Cardiac muscle cell (in vitro differentiated cells and primary cell): ENCODE data around the gene SMAD6. TPM values are rescaled to one million over a fixed set of nuclear protein-coding genes. Genes with fewer than 3 reads are reported as not detected.
A peak's percentile ranks its signal among the peaks of the same experiment; 100 is the strongest.
"Not testable (repeated sequence)": the region's sequence is repeated elsewhere in the genome, so short reads cannot be mapped to it uniquely, and the experiment has no call there.

Experiments
- DNase-seq, 2 donors: peaks; one replicate each; pipeline versions ENCODE4 v3.0.0 to v3.0.0-alpha.2; 2010 to 2017; ENCODE audit warnings: low read depth in 1 of 2, low spot score in 1 of 2
- H3K27ac ChIP-seq: fragments of 200-600 bp; sonication (generic); 2 replicates; pipeline ENCODE4 v1.5.1; 2016
- H3K27me3 ChIP-seq: fragments of 200-600 bp; sonication (generic); 2 replicates; pipeline ENCODE4 v1.6.0; 2016; ENCODE audit warnings: control low read depth
- H3K36me3 ChIP-seq: fragments of 200-600 bp; sonication (generic); 2 replicates; pipeline ENCODE4 v1.5.1; 2016; ENCODE audit warnings: control low read depth
- H3K4me1 ChIP-seq: fragments of 200-600 bp; sonication (generic); 2 replicates; pipeline ENCODE4 v1.8.1; 2017; ENCODE audit warnings: low read depth, mild to moderate bottlenecking, mixed run types
- H3K4me3 ChIP-seq: fragments of 200-600 bp; sonication (generic); 2 replicates; pipeline ENCODE4 v1.5.1; 2016; ENCODE audit warnings: mild to moderate bottlenecking
- H3K9me3 ChIP-seq: fragments of 200-600 bp; sonication (generic); 2 replicates; pipeline ENCODE4 v1.5.1; 2017; ENCODE audit warnings: low read depth, mild to moderate bottlenecking, control low read depth
- CTCF ChIP-seq: IDR thresholded peaks from 2 replicates; pipeline ENCODE4 v1.5.1; 2012; ENCODE audit warnings: low read depth, mild to moderate bottlenecking, low read length
- polyA plus RNA-seq: library from polyadenylated mRNA; unstranded; fragments of >200 nt; fragmentation: Nextera tagmentation; extraction: Ambion mirVana; gene quantifications from 2 replicates; pipeline ENCODE4 v1.2.1, GENCODE V29; 2016
- total RNA-seq: library from RNA; depleted of rRNA; stranded (reverse); fragments of >200 nt; gene quantifications from 2 replicates; pipeline ENCODE4 v1.2.3, GENCODE V29; 2016

Gene SMAD6
- total and polyA plus RNA-seq, 2 experiments from 2014 or later, result 106 to 274 TPM

- no peak for TF ChIP-seq CTCF
- no peaks in the 10 kb centered on the region for H3K9me3 ChIP-seq
- H3K4me3 ChIP-seq, result no peak overlapping the region
- no peaks in the 10 kb centered on the region for H3K27me3 ChIP-seq
- DNase-seq, result no peak
- peaks cover 68% of the 10 kb centered on the region for H3K4me1 ChIP-seq
- peaks cover 8% of the 10 kb centered on the region for H3K36me3 ChIP-seq
- peak overlapping the region; percentile 87 for H3K27ac ChIP-seq
Observed at GRCh38 chr15:66757030-66757429, 55.0 kb downstream of the SMAD6 start.

GRCh38 chr15:66757521-66757920 lies 55.5 kb downstream of the SMAD6 start:
- H3K27ac ChIP-seq, result peak overlapping the region; percentile 87
- no peaks in the 10 kb centered on the region for H3K27me3 ChIP-seq
- no peak overlapping the region for H3K4me3 ChIP-seq
- H3K36me3 ChIP-seq, result peaks cover 8% of the 10 kb centered on the region
- H3K4me1 ChIP-seq, result peaks cover 73% of the 10 kb centered on the region
- no peak for TF ChIP-seq CTCF
- H3K9me3 ChIP-seq, result no peaks in the 10 kb centered on the region
- DNase-seq, result no peak

- not testable (repeated sequence) for DNase-seq, H3K36me3 ChIP-seq
- peaks cover 80% of the 10 kb centered on the region for H3K4me1 ChIP-seq
Observed at GRCh38 chr15:66758217-66758616, 56.2 kb downstream of the SMAD6 start.

GRCh38 chr15:66758844-66759243 lies 56.8 kb downstream of the SMAD6 start:
- Histone ChIP-seq H3K27me3 (no peaks in the 10 kb centered on the region), H3K36me3 (peaks cover 8% of the 10 kb centered on the region), H3K4me1 (peaks cover 84% of the 10 kb centered on the region), H3K9me3 (no peaks in the 10 kb centered on the region), H3K27ac (peak overlapping the region; percentile 87), H3K4me3 (no peak overlapping the region)
- DNase-seq, result peak in 1 of 2 donors; percentile 42
- TF ChIP-seq CTCF, result no peak

More at GRCh38 chr15:66758217-66758616, 56.2 kb downstream of the SMAD6 start:
- not testable (repeated sequence) for H3K9me3 ChIP-seq, H3K4me3 ChIP-seq, H3K27me3 ChIP-seq
- H3K27ac ChIP-seq, result peak overlapping the region; percentile 87

- no peaks in the 10 kb centered on the region for H3K36me3 ChIP-seq
- TF ChIP-seq CTCF, result no peak
- no peaks in the 10 kb centered on the region for H3K9me3 ChIP-seq
- no peaks in the 10 kb centered on the region for H3K27me3 ChIP-seq
- H3K4me3 ChIP-seq, result no peak overlapping the region
- peak overlapping the region; percentile 87 for H3K27ac ChIP-seq
- H3K4me1 ChIP-seq, result peaks cover 93% of the 10 kb centered on the region
- DNase-seq, result no peak
Observed at GRCh38 chr15:66760097-66760967, 58.3 kb downstream of the SMAD6 start.
